ENCODE measurements around the gene NPSR1. TPM values are rescaled to one million over a fixed set of nuclear protein-coding genes. Genes with fewer than 3 reads are reported as not detected.

Gene NPSR1
- total RNA-seq, 1 experiment from 2014 or later = not detected

GRCh38 chr7:34849163-34849960 lies 191.3 kb downstream of the NPSR1 start:
- Histone ChIP-seq H3K9me3 (ENCODE audit: control insufficient read depth, low read depth, low read length) (no peaks in the 10 kb centered on the region), H2AFZ (ENCODE audit: low read length) (no peak overlapping the region), H2BK20ac (ENCODE audit: low read depth, low read length, poor library complexity, severe bottlenecking) (no peak overlapping the region), H2BK15ac (ENCODE audit: low read depth, low read length) (no peak overlapping the region), H3T11ph (ENCODE audit: low read length) (no peak overlapping the region), H2BK12ac (ENCODE audit: insufficient read length, low read depth, low read length) (no peak overlapping the region), H3K27ac (ENCODE audit: insufficient read length, low read depth, low read length) (no peak overlapping the region), H3K79me2 (ENCODE audit: insufficient read depth, low read length) (no peaks in the 10 kb centered on the region), H3K23me2 (ENCODE audit: insufficient read length, low read depth, low read length, poor library complexity, severe bottlenecking) (no peaks in the 10 kb centered on the region), H3K27me3 (ENCODE audit: insufficient read depth, low read length) (no peaks in the 10 kb centered on the region), H3K18ac (ENCODE audit: insufficient read length, low read depth, low read length) (no peak overlapping the region), H2BK5ac (ENCODE audit: insufficient read length, low read length) (no peak overlapping the region), H4K5ac (ENCODE audit: insufficient read length, low read depth, low read length) (no peak overlapping the region), H3K4me1 (ENCODE audit: insufficient read depth, low read length) (no peaks in the 10 kb centered on the region; the same call in 1 of the 2 replicates), H2BK120ac (ENCODE audit: low read depth, low read length, poor library complexity, severe bottlenecking) (no peak overlapping the region), H3K14ac (ENCODE audit: insufficient read depth, low read length) (no peak overlapping the region), H2AK5ac (ENCODE audit: insufficient read length, low read length) (no peak overlapping the region), H3K4ac (ENCODE audit: low read depth, low read length) (no peak overlapping the region), H3K9ac (ENCODE audit: extremely low read depth, insufficient read length, low read length) (no peak overlapping the region), H4K91ac (ENCODE audit: insufficient read length, low read depth, low read length) (no peak overlapping the region), H3K79me1 (ENCODE audit: insufficient read depth, low read depth, low read length, poor library complexity, severe bottlenecking) (no peaks in the 10 kb centered on the region), H3K4me2 (ENCODE audit: insufficient read depth, insufficient read length, low read length) (no peak overlapping the region), H3K23ac (ENCODE audit: insufficient read length, low read depth, low read length) (no peak overlapping the region), H4K20me1 (ENCODE audit: control insufficient read depth, insufficient read depth, insufficient read length) (no peaks in the 10 kb centered on the region), H3K56ac (ENCODE audit: insufficient read length, low read depth, low read length) (no peak overlapping the region), H4K8ac (replicated peaks; ENCODE audit: insufficient read length, low read depth, low read length) (no peak overlapping the region)
- Mint-ChIP-seq H3K4me3 (no peak overlapping the region), H3K4me1 (peaks cover 11 to 18% of the 10 kb centered on the region in 2 experiments), H3K9me3 (no peaks in the 10 kb centered on the region; a peak in 1 of 5 replicates), H3K36me3 (ENCODE audit: insufficient read depth in 1 of 3, low read depth in 3 of 3) (no peaks in the 10 kb centered on the region; a peak in 1 of 7 replicates), H3K27ac (no peak overlapping the region), H3K27me3 (ENCODE audit: low read depth) (no peaks in the 10 kb centered on the region)
- no peak for DNase-seq
- no peak for TF ChIP-seq CTCF (conservative IDR thresholded peaks at IDR 0.05)
- no CpG with 5 or more reads among the region's 9 CpGs for WGBS (ENCODE audit: extremely low coverage, insufficient read length, low lambda C conversion rate)
